PC-3 (cell line): ENCODE results near the gene PREX1.

Experiments used
- EZH2 ChIP-seq: fragments of 300-600 bp; sonication (generic); IDR thresholded peaks from one replicate; pipeline ENCODE4 v1.6.1; 2017; ENCODE audit warnings: antibody characterized with exemption, mild to moderate bottlenecking, low read length; ENCODE audit not compliant: unreplicated experiment
- TF ChIP-seq, protein P1 (sequence below): fragments of 300-600 bp; sonication (generic); conservative IDR thresholded peaks from 2 replicates; pipeline ENCODE4 v1.5.1; 2017; ENCODE audit warnings: antibody characterized with exemption, low read depth, mild to moderate bottlenecking, low read length

- TF ChIP-seq, protein P1, sequence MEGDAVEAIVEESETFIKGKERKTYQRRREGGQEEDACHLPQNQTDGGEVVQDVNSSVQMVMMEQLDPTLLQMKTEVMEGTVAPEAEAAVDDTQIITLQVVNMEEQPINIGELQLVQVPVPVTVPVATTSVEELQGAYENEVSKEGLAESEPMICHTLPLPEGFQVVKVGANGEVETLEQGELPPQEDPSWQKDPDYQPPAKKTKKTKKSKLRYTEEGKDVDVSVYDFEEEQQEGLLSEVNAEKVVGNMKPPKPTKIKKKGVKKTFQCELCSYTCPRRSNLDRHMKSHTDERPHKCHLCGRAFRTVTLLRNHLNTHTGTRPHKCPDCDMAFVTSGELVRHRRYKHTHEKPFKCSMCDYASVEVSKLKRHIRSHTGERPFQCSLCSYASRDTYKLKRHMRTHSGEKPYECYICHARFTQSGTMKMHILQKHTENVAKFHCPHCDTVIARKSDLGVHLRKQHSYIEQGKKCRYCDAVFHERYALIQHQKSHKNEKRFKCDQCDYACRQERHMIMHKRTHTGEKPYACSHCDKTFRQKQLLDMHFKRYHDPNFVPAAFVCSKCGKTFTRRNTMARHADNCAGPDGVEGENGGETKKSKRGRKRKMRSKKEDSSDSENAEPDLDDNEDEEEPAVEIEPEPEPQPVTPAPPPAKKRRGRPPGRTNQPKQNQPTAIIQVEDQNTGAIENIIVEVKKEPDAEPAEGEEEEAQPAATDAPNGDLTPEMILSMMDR: no peak
- TF ChIP-seq EZH2: no peak
Measured at GRCh38 chr20:48766961-48767960, 60.5 kb downstream of the PREX1 start.
